Upper lobe of left lung (tissue), 4 donors: ENCODE measurements around the gene HNRNPLL.

Source experiments
- CTCF ChIP-seq, 6 experiments: fragments of 450-650 bp in 4 of 6; fragments of 200-600 bp in 2 of 6; sonication (generic) in 2 of 6; IDR thresholded peaks; one replicate each; pipeline ENCODE4 v1.5.1; 2016 to 2019; ENCODE audit warnings: antibody characterized with exemption in 6 of 6
- EP300 ChIP-seq, 4 donors: sonication (generic); formaldehyde crosslinking; IDR thresholded peaks; one replicate each; pipeline ENCODE4 v1.5.1; 2017; ENCODE audit warnings: antibody characterized with exemption in 4 of 4, control low read depth in 2 of 4
- POLR2A ChIP-seq, 4 donors: fragments of 450-650 bp; IDR thresholded peaks; one replicate each; pipeline ENCODE4 v1.5.1; 2016 to 2017; ENCODE audit warnings: antibody characterized with exemption in 4 of 4, mild to moderate bottlenecking in 2 of 4
- POLR2AphosphoS5 ChIP-seq, 2 donors: sonication (generic); formaldehyde crosslinking; IDR thresholded peaks; one replicate each; pipeline ENCODE4 v1.5.1; 2017; ENCODE audit warnings: antibody characterized with exemption in 2 of 2

- TF ChIP-seq POLR2AphosphoS5 (IDR thresholded peaks at IDR 0.05) (no peak), POLR2A (IDR thresholded peaks at IDR 0.05) (no peak), CTCF (IDR thresholded peaks at IDR 0.05) (no peak), EP300 (IDR thresholded peaks at IDR 0.05) (no peak)
Observed at GRCh38 chr2:38601463-38602135, 1.1 kb downstream of the HNRNPLL start.
